NT2/D1 (cell line): ENCODE measurements around the gene PPARGC1A.

Experiments used
- SUZ12 ChIP-seq: IDR thresholded peaks from 2 replicates; pipeline ENCODE4 v1.6.1; 2011; ENCODE audit not compliant: insufficient read length, insufficient read depth; ENCODE audit errors: extremely low read depth
- YY1 ChIP-seq: IDR thresholded peaks from 2 replicates; pipeline ENCODE4 v1.6.1; 2011; ENCODE audit not compliant: insufficient read length, insufficient read depth
- ZNF274 ChIP-seq: IDR thresholded peaks from 2 replicates; pipeline ENCODE4 v1.6.1; 2011; ENCODE audit warnings: mild to moderate bottlenecking, low read depth, low read length

DNA sequence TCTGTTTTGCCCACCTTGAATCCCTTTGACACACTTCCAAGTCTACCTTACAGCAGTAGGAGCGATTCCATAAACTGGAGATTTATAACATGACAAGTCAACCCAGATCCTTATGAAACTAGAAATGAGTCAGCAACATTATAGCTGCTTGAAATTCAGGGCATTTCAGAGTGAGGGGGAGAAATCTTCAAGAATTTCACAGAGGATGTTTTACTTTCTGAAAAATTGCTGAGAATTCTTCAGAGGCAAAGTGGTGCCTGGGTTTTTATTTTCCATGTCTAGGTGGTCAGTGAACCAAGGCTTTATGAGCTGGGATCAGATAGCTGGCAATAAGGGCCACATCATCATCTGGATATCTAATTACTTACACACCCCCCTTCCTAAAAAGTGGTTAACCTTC, 119.8 kb downstream of the PPARGC1A start:
- TF ChIP-seq ZNF274, result no peak
- no peak for TF ChIP-seq YY1
- no peak for TF ChIP-seq SUZ12
